IMR-90 (cell line): ENCODE results near the gene ZRANB3. TPM values are rescaled to one million over a fixed set of nuclear protein-coding genes. Genes with fewer than 3 reads are reported as not detected.

ENCODE experiments used
- ATAC-seq: fragments of 200-7000 bp; cut with Tn5 transposase; 2 replicates; pipeline ENCODE4 v1.9.1; 2020; ENCODE audit warnings: low read depth, mild to moderate bottlenecking, moderate library complexity
- BruUV-seq: library from RNA; stranded (reverse); fragments of 400-500 nt; replicated peaks from 2 replicates; lab custom pipeline; 2021; lab: Mats Ljungman, UMichigan
- CTCF ChIA-PET: fragments of 300-600 bp; formaldehyde crosslinking; extraction: SDS; loops from one replicate; lab custom pipeline; 2021; ENCODE audit warnings: antibody characterized with exemption; lab: Yijun Ruan, JAX
- POLR2A ChIA-PET: fragments of 300-600 bp; sonication (Branson Sonifier 250); formaldehyde crosslinking; loops from one replicate; lab custom pipeline; 2022; ENCODE audit warnings: antibody characterized with exemption; ENCODE audit not compliant: unreplicated experiment; lab: Charles Lee
- DNase-seq: peaks from one replicate; pipeline ENCODE4 v3.0.0; 2013
- H2AFZ ChIP-seq: replicated peaks from 2 replicates; pipeline ENCODE3; 2013; ENCODE audit warnings: low read length, mild to moderate bottlenecking; ENCODE audit not compliant: poor library complexity
- H2AK5ac ChIP-seq: 2 replicates; pipeline ENCODE4 v1.6.1; 2013; ENCODE audit warnings: low read depth, low read length, inconsistent platforms
- H2AK9ac ChIP-seq: replicated peaks from 2 replicates; pipeline ENCODE3; 2013; ENCODE audit warnings: mild to moderate bottlenecking, low read depth, low read length, moderate library complexity; ENCODE audit not compliant: poor library complexity
- H2BK120ac ChIP-seq: 2 replicates; pipeline ENCODE4 v1.6.1; 2013; ENCODE audit warnings: low read depth, low read length, inconsistent platforms
- H2BK15ac ChIP-seq: 3 replicates; pipeline ENCODE4 v1.6.1; 2013; ENCODE audit warnings: low read depth, low read length, inconsistent platforms
- H2BK20ac ChIP-seq: 2 replicates; pipeline ENCODE4 v1.6.1; 2013; ENCODE audit warnings: low read depth, mild to moderate bottlenecking, inconsistent platforms, low read length, moderate library complexity
- H2BK5ac ChIP-seq: 2 replicates; pipeline ENCODE4 v1.6.1; 2013; ENCODE audit warnings: mild to moderate bottlenecking, low read depth, low read length, inconsistent platforms; ENCODE audit not compliant: poor library complexity, severe bottlenecking
- H3K14ac ChIP-seq: replicated peaks from 2 replicates; pipeline ENCODE4 v1.6.1; 2013; ENCODE audit warnings: low read depth, low read length, inconsistent platforms
- H3K18ac ChIP-seq: 2 replicates; pipeline ENCODE4 v1.6.1; 2013; ENCODE audit warnings: low read depth, low read length, control low read depth
- H3K23ac ChIP-seq: 2 replicates; pipeline ENCODE4 v1.6.1; 2013; ENCODE audit warnings: low read depth, low read length, inconsistent platforms
- H3K27ac ChIP-seq: 2 replicates; pipeline ENCODE4 v1.5.1; 2013; ENCODE audit warnings: mild to moderate bottlenecking, control low read depth, low read length; ENCODE audit not compliant: insufficient read depth
- H3K27me3 ChIP-seq: 2 replicates; pipeline ENCODE4 v1.6.1; 2013; ENCODE audit warnings: low read length; ENCODE audit not compliant: control insufficient read depth, insufficient read depth
- H3K36me3 ChIP-seq: 2 replicates; pipeline ENCODE4 v1.6.1; 2013; ENCODE audit warnings: low read length, mixed read lengths; ENCODE audit not compliant: control insufficient read depth, insufficient read depth
- H3K4ac ChIP-seq: 2 replicates; pipeline ENCODE4 v1.6.1; 2013; ENCODE audit warnings: low read depth, low read length, inconsistent platforms
- H3K4me1 ChIP-seq: 2 replicates; pipeline ENCODE4 v1.6.1; 2013; ENCODE audit warnings: low read length, mixed read lengths; ENCODE audit not compliant: control insufficient read depth, insufficient read depth
- H3K4me2 ChIP-seq: 2 replicates; pipeline ENCODE4 v1.6.1; 2013; ENCODE audit warnings: low read depth, mild to moderate bottlenecking, control low read depth, low read length, moderate library complexity
- H3K4me3 ChIP-seq: 2 replicates; pipeline ENCODE4 v1.5.1; 2013; ENCODE audit warnings: low read depth, mild to moderate bottlenecking, control low read depth, low read length, moderate library complexity; ENCODE audit not compliant: insufficient read depth
- H3K56ac ChIP-seq: 2 replicates; pipeline ENCODE4 v1.6.1; 2013; ENCODE audit warnings: low read length, inconsistent platforms; ENCODE audit not compliant: insufficient read depth; ENCODE audit errors: extremely low read depth
- H3K79me1 ChIP-seq, 2 experiments: 2 replicates each; pipeline ENCODE4 v1.6.1; 2013; ENCODE audit warnings: low read length in 2 of 2, inconsistent platforms in 1 of 2, low read depth in 1 of 2
- H3K9ac ChIP-seq: 2 replicates; pipeline ENCODE4 v1.6.1; 2013; ENCODE audit warnings: low read depth, low read length, control low read depth
- H3K9me1 ChIP-seq: 2 replicates; pipeline ENCODE4 v1.6.1; 2013; ENCODE audit warnings: low read length, inconsistent platforms; ENCODE audit not compliant: insufficient read depth
- H3K9me3 ChIP-seq: 2 replicates; pipeline ENCODE4 v1.6.1; 2013; ENCODE audit warnings: low read length; ENCODE audit not compliant: control insufficient read depth, insufficient read depth
- H4K20me1 ChIP-seq: 2 replicates; pipeline ENCODE4 v1.6.1; 2013; ENCODE audit warnings: low read length, inconsistent platforms; ENCODE audit not compliant: insufficient read depth
- H4K5ac ChIP-seq: 2 replicates; pipeline ENCODE4 v1.6.1; 2013; ENCODE audit warnings: mild to moderate bottlenecking, low read depth, low read length, control low read depth
- H4K8ac ChIP-seq, 2 experiments: 2 replicates each; pipeline ENCODE4 v1.6.1; 2013; ENCODE audit warnings: low read depth in 2 of 2, low read length in 2 of 2, control low read depth in 1 of 2, inconsistent platforms in 1 of 2
- H4K91ac ChIP-seq: 2 replicates; pipeline ENCODE4 v1.6.1; 2013; ENCODE audit warnings: low read depth, low read length, inconsistent platforms; ENCODE audit not compliant: insufficient read depth
- SMC3 ChIP-seq: fragments of 150-350 bp; IDR thresholded peaks from 2 replicates; pipeline ENCODE4 v1.6.1; 2016; ENCODE audit warnings: low read depth, mild to moderate bottlenecking, antibody characterized with exemption, low read length, moderate library complexity
- WGBS, 2 experiments: methylation state at CpG; one replicate each; pipeline versions ENCODE4 v1.1.5 to v1.1.7; 2013; ENCODE audit warnings: missing lambda C conversion rate in 2 of 2; ENCODE audit not compliant: insufficient read length in 1 of 2; ENCODE audit errors: extremely low coverage in 2 of 2; 5-methylcytosine and 5-hydroxymethylcytosine counted together
- dilution Hi-C: fragments of 300-500 bp; cut with HindIII; formaldehyde crosslinking; loops from one replicate; pipeline ENCODE4 v1.14.3; 2018; ENCODE audit warnings: low sequenced_read_pairs; ENCODE audit not compliant: unreplicated experiment
- in situ Hi-C: fragments of 300-500 bp; cut with MboI; formaldehyde crosslinking; loops from 3 replicates; pipeline ENCODE4 v1.14.3; 2019; ENCODE audit warnings: low sequenced_read_pairs, inconsistent platforms, mixed read lengths
- intact Hi-C: fragments of 100-400 bp; cut with micrococcal nuclease; formaldehyde crosslinking; loops from 2 replicates; pipeline ENCODE4 v1.10.0; 2022
- polyA plus RNA-seq, 3 experiments: library from polyadenylated mRNA; depleted of rRNA; stranded (reverse); fragments of >200 nt; gene quantifications; 2 replicates each; pipeline ENCODE4 v1.2.3, GENCODE V29; 2012; ENCODE audit warnings: low replicate concordance in 1 of 3
- total RNA-seq: library from RNA; depleted of rRNA; stranded (reverse); fragments of >200 nt; gene quantifications from 2 replicates; pipeline ENCODE4 v1.2.3, GENCODE V29; 2012

Gene ZRANB3
- total and polyA plus RNA-seq, 2 of the 4 experiments (the other 2 are of a cell fraction) = 3.4 to 9.3 TPM

DNA sequence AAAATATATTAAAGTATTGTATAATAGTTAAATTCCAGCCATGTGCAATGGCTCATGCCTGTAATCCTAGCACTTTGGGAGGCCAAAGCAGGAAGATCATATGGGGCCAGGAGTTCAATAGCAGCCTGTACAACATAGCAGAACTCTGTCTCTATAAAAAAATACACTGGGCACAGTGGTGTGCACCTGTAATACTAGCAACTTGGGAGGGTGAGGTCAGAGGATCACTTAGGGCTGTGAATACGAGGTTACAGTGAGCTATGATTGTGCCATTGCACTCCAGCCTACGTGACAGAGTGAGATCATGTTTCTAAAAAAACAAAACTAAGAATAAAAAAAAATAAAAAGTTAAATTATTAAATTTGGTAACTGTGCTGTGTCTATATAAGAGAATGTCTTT lies 36.1 kb downstream of the ZRANB3 start:
- Histone ChIP-seq H2BK120ac (no peak overlapping the region), H2BK15ac (no peak overlapping the region), H2BK20ac (no peak overlapping the region), H3K27ac (no peak overlapping the region), H3K9me1 (no peaks in the 10 kb centered on the region), H2AK9ac (no peak overlapping the region), H3K9me3 (no peaks in the 10 kb centered on the region), H3K18ac (no peak overlapping the region), H4K8ac (no peak overlapping the region), H3K4me1 (peaks cover 2% of the 10 kb centered on the region; the same call in 1 of the 2 replicates), H3K23ac (no peak overlapping the region), H3K4me3 (no peak overlapping the region), H3K79me1 (no peaks in the 10 kb centered on the region), H3K4ac (no peak overlapping the region), H4K91ac (no peak overlapping the region), H2BK5ac (no peak overlapping the region), H3K14ac (no peak overlapping the region), H2AFZ (no peak overlapping the region), H3K4me2 (no peak overlapping the region), H2AK5ac (no peak overlapping the region), H3K36me3 (no peaks in the 10 kb centered on the region), H3K9ac (no peak overlapping the region), H3K27me3 (no peaks in the 10 kb centered on the region), H4K5ac (no peak overlapping the region), H3K56ac (no peak overlapping the region), H4K20me1 (no peaks in the 10 kb centered on the region)
- dilution Hi-C loops (no loop called here), in situ Hi-C loops (no loop called here), intact Hi-C loops (no loop called here)
- TF ChIP-seq SMC3 = no peak
- no TSS peak for BruUV-seq
- ATAC-seq (no peak), DNase-seq (no peak)
- no CpG with 5 or more reads among the region's 2 CpGs for WGBS, 2 experiments
- POLR2A ChIA-PET = no interaction called here
- CTCF ChIA-PET = no interaction called here
